IMR-90 (cell line): Measurements from ENCODE around the gene ALDH1B1. TPM values are rescaled to one million over a fixed set of nuclear protein-coding genes. Genes with fewer than 3 reads are reported as not detected.
A peak's percentile ranks its signal among the peaks of the same experiment; 100 is the strongest.

Experiments
- ATAC-seq: fragments of 200-7000 bp; cut with Tn5 transposase; 2 replicates; pipeline ENCODE4 v1.9.1; 2020; ENCODE audit warnings: low read depth, mild to moderate bottlenecking, moderate library complexity
- BruUV-seq: library from RNA; stranded (reverse); fragments of 400-500 nt; replicated peaks from 2 replicates; lab custom pipeline; 2021; lab: Mats Ljungman, UMichigan
- CTCF ChIA-PET: fragments of 300-600 bp; formaldehyde crosslinking; extraction: SDS; loops from one replicate; lab custom pipeline; 2021; ENCODE audit warnings: antibody characterized with exemption; lab: Yijun Ruan, JAX
- POLR2A ChIA-PET: fragments of 300-600 bp; sonication (Branson Sonifier 250); formaldehyde crosslinking; loops from one replicate; lab custom pipeline; 2022; ENCODE audit warnings: antibody characterized with exemption; ENCODE audit not compliant: unreplicated experiment; lab: Charles Lee
- DNase-seq: peaks from one replicate; pipeline ENCODE4 v3.0.0; 2013
- H2AFZ ChIP-seq: replicated peaks from 2 replicates; pipeline ENCODE3; 2013; ENCODE audit warnings: low read length, mild to moderate bottlenecking; ENCODE audit not compliant: poor library complexity
- H2AK5ac ChIP-seq: 2 replicates; pipeline ENCODE4 v1.6.1; 2013; ENCODE audit warnings: low read depth, low read length, inconsistent platforms
- H2AK9ac ChIP-seq: replicated peaks from 2 replicates; pipeline ENCODE3; 2013; ENCODE audit warnings: mild to moderate bottlenecking, low read depth, low read length, moderate library complexity; ENCODE audit not compliant: poor library complexity
- H2BK120ac ChIP-seq: 2 replicates; pipeline ENCODE4 v1.6.1; 2013; ENCODE audit warnings: low read depth, low read length, inconsistent platforms
- H2BK15ac ChIP-seq: 3 replicates; pipeline ENCODE4 v1.6.1; 2013; ENCODE audit warnings: low read depth, low read length, inconsistent platforms
- H2BK20ac ChIP-seq: 2 replicates; pipeline ENCODE4 v1.6.1; 2013; ENCODE audit warnings: low read depth, mild to moderate bottlenecking, inconsistent platforms, low read length, moderate library complexity
- H2BK5ac ChIP-seq: 2 replicates; pipeline ENCODE4 v1.6.1; 2013; ENCODE audit warnings: mild to moderate bottlenecking, low read depth, low read length, inconsistent platforms; ENCODE audit not compliant: poor library complexity, severe bottlenecking
- H3K14ac ChIP-seq: replicated peaks from 2 replicates; pipeline ENCODE4 v1.6.1; 2013; ENCODE audit warnings: low read depth, low read length, inconsistent platforms
- H3K18ac ChIP-seq: 2 replicates; pipeline ENCODE4 v1.6.1; 2013; ENCODE audit warnings: low read depth, low read length, control low read depth
- H3K23ac ChIP-seq: 2 replicates; pipeline ENCODE4 v1.6.1; 2013; ENCODE audit warnings: low read depth, low read length, inconsistent platforms
- H3K27ac ChIP-seq: 2 replicates; pipeline ENCODE4 v1.5.1; 2013; ENCODE audit warnings: mild to moderate bottlenecking, control low read depth, low read length; ENCODE audit not compliant: insufficient read depth
- H3K27me3 ChIP-seq: 2 replicates; pipeline ENCODE4 v1.6.1; 2013; ENCODE audit warnings: low read length; ENCODE audit not compliant: control insufficient read depth, insufficient read depth
- H3K36me3 ChIP-seq: 2 replicates; pipeline ENCODE4 v1.6.1; 2013; ENCODE audit warnings: low read length, mixed read lengths; ENCODE audit not compliant: control insufficient read depth, insufficient read depth
- H3K4ac ChIP-seq: 2 replicates; pipeline ENCODE4 v1.6.1; 2013; ENCODE audit warnings: low read depth, low read length, inconsistent platforms
- H3K4me1 ChIP-seq: 2 replicates; pipeline ENCODE4 v1.6.1; 2013; ENCODE audit warnings: low read length, mixed read lengths; ENCODE audit not compliant: control insufficient read depth, insufficient read depth
- H3K4me2 ChIP-seq: 2 replicates; pipeline ENCODE4 v1.6.1; 2013; ENCODE audit warnings: low read depth, mild to moderate bottlenecking, control low read depth, low read length, moderate library complexity
- H3K4me3 ChIP-seq: 2 replicates; pipeline ENCODE4 v1.5.1; 2013; ENCODE audit warnings: low read depth, mild to moderate bottlenecking, control low read depth, low read length, moderate library complexity; ENCODE audit not compliant: insufficient read depth
- H3K56ac ChIP-seq: 2 replicates; pipeline ENCODE4 v1.6.1; 2013; ENCODE audit warnings: low read length, inconsistent platforms; ENCODE audit not compliant: insufficient read depth; ENCODE audit errors: extremely low read depth
- H3K79me1 ChIP-seq, 2 experiments: 2 replicates each; pipeline ENCODE4 v1.6.1; 2013; ENCODE audit warnings: low read length in 2 of 2, inconsistent platforms in 1 of 2, low read depth in 1 of 2
- H3K9ac ChIP-seq: 2 replicates; pipeline ENCODE4 v1.6.1; 2013; ENCODE audit warnings: low read depth, low read length, control low read depth
- H3K9me1 ChIP-seq: 2 replicates; pipeline ENCODE4 v1.6.1; 2013; ENCODE audit warnings: low read length, inconsistent platforms; ENCODE audit not compliant: insufficient read depth
- H3K9me3 ChIP-seq: 2 replicates; pipeline ENCODE4 v1.6.1; 2013; ENCODE audit warnings: low read length; ENCODE audit not compliant: control insufficient read depth, insufficient read depth
- H4K20me1 ChIP-seq: 2 replicates; pipeline ENCODE4 v1.6.1; 2013; ENCODE audit warnings: low read length, inconsistent platforms; ENCODE audit not compliant: insufficient read depth
- H4K5ac ChIP-seq: 2 replicates; pipeline ENCODE4 v1.6.1; 2013; ENCODE audit warnings: mild to moderate bottlenecking, low read depth, low read length, control low read depth
- H4K8ac ChIP-seq, 2 experiments: 2 replicates each; pipeline ENCODE4 v1.6.1; 2013; ENCODE audit warnings: low read depth in 2 of 2, low read length in 2 of 2, control low read depth in 1 of 2, inconsistent platforms in 1 of 2
- H4K91ac ChIP-seq: 2 replicates; pipeline ENCODE4 v1.6.1; 2013; ENCODE audit warnings: low read depth, low read length, inconsistent platforms; ENCODE audit not compliant: insufficient read depth
- CEBPB ChIP-seq: IDR thresholded peaks from 2 replicates; pipeline ENCODE4 v1.6.1; 2012; ENCODE audit warnings: low read depth, low read length, improper control_type of control experiment
- CHD1 ChIP-seq: IDR thresholded peaks from 2 replicates; pipeline ENCODE4 v1.6.1; 2012; ENCODE audit warnings: low read depth, low read length, improper control_type of control experiment
- MAFK ChIP-seq: IDR thresholded peaks from 2 replicates; pipeline ENCODE4 v1.6.1; 2012; ENCODE audit warnings: low read depth, low read length, improper control_type of control experiment
- MAZ ChIP-seq: IDR thresholded peaks from 2 replicates; pipeline ENCODE4 v1.6.1; 2012; ENCODE audit warnings: low read depth, mild to moderate bottlenecking, low read length, improper control_type of control experiment, moderate library complexity, borderline replicate concordance
- NFE2L2 ChIP-seq: fragments of 150-350 bp; IDR thresholded peaks from 2 replicates; pipeline ENCODE4 v1.6.1; 2016; ENCODE audit warnings: low read depth, mild to moderate bottlenecking, low read length
- RAD21 ChIP-seq: IDR thresholded peaks from 2 replicates; pipeline ENCODE4 v1.6.1; 2012; ENCODE audit warnings: low read length, improper control_type of control experiment
- RCOR1 ChIP-seq: IDR thresholded peaks from 2 replicates; pipeline ENCODE4 v1.6.1; 2012; ENCODE audit warnings: mild to moderate bottlenecking, low read length, improper control_type of control experiment; ENCODE audit not compliant: insufficient replicate concordance
- RFX5 ChIP-seq: IDR thresholded peaks from 2 replicates; pipeline ENCODE4 v1.8.0; 2012; ENCODE audit warnings: low read depth, mild to moderate bottlenecking, low read length, moderate library complexity
- SMC3 ChIP-seq: fragments of 150-350 bp; IDR thresholded peaks from 2 replicates; pipeline ENCODE4 v1.6.1; 2016; ENCODE audit warnings: low read depth, mild to moderate bottlenecking, antibody characterized with exemption, low read length, moderate library complexity
- WGBS, 2 experiments: methylation state at CpG; one replicate each; pipeline versions ENCODE4 v1.1.5 to v1.1.7; 2013; ENCODE audit warnings: missing lambda C conversion rate in 2 of 2; ENCODE audit not compliant: insufficient read length in 1 of 2; ENCODE audit errors: extremely low coverage in 2 of 2; 5-methylcytosine and 5-hydroxymethylcytosine counted together
- dilution Hi-C: fragments of 300-500 bp; cut with HindIII; formaldehyde crosslinking; loops from one replicate; pipeline ENCODE4 v1.14.3; 2018; ENCODE audit warnings: low sequenced_read_pairs; ENCODE audit not compliant: unreplicated experiment
- in situ Hi-C: fragments of 300-500 bp; cut with MboI; formaldehyde crosslinking; loops from 3 replicates; pipeline ENCODE4 v1.14.3; 2019; ENCODE audit warnings: low sequenced_read_pairs, inconsistent platforms, mixed read lengths
- intact Hi-C: fragments of 100-400 bp; cut with micrococcal nuclease; formaldehyde crosslinking; loops from 2 replicates; pipeline ENCODE4 v1.10.0; 2022
- polyA plus RNA-seq, 3 experiments: library from polyadenylated mRNA; depleted of rRNA; stranded (reverse); fragments of >200 nt; gene quantifications; 2 replicates each; pipeline ENCODE4 v1.2.3, GENCODE V29; 2012; ENCODE audit warnings: low replicate concordance in 1 of 3
- total RNA-seq: library from RNA; depleted of rRNA; stranded (reverse); fragments of >200 nt; gene quantifications from 2 replicates; pipeline ENCODE4 v1.2.3, GENCODE V29; 2012
- TF ChIP-seq, protein P1 (sequence below): fragments of 150-350 bp; IDR thresholded peaks from 2 replicates; pipeline ENCODE4 v1.6.1; 2017; ENCODE audit warnings: mild to moderate bottlenecking, antibody characterized with exemption, low read length, low read depth
- TF ChIP-seq, protein P2 (sequence below): conservative IDR thresholded peaks from 2 replicates; pipeline ENCODE4 v1.5.1; 2012; ENCODE audit warnings: mild to moderate bottlenecking, low read depth, low read length, improper control_type of control experiment

Gene ALDH1B1
- total and polyA plus RNA-seq, 2 of the 4 experiments (the other 2 are of a cell fraction) = 29.6 to 37.6 TPM

DNA sequence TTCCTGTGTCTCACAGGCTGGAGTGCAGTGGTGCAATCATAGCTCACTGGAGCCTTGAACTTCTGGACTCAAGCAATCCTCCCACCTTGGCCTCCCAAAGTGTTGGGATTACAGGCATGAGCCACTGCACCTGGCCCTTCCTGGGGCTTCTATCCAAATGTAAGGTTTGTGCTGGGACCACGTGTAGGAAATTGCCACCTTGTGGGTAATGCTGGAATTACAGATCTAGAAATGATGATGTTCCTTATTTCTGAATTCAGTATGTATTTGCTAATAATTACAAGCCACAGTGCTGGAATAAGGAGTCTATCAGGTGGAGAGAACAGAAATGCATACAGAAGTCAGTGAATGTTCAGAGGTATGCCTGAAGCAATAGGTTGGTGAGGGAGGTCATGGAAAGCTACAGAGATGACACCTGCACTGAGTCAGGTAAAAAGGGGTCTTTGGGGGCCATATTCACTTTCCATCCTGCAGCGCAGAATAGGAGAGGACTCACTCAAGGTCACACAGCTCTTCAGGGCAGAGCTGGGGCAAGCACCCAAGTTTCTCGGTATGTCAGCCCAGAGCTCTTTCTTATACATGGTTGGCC is 40.5 kb downstream of the ALDH1B1 start:
- TF ChIP-seq CHD1 (no peak), SMC3 (peak; percentile 51), RAD21 (peak; percentile 44), CEBPB (no peak), NFE2L2 (no peak), RFX5 (no peak), MAZ (no peak), RCOR1 (no peak), MAFK (no peak)
- TF ChIP-seq, protein P1, sequence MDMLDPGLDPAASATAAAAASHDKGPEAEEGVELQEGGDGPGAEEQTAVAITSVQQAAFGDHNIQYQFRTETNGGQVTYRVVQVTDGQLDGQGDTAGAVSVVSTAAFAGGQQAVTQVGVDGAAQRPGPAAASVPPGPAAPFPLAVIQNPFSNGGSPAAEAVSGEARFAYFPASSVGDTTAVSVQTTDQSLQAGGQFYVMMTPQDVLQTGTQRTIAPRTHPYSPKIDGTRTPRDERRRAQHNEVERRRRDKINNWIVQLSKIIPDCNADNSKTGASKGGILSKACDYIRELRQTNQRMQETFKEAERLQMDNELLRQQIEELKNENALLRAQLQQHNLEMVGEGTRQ = no peak; the same call in 1 of the 2 replicates
- TF ChIP-seq, protein P2, sequence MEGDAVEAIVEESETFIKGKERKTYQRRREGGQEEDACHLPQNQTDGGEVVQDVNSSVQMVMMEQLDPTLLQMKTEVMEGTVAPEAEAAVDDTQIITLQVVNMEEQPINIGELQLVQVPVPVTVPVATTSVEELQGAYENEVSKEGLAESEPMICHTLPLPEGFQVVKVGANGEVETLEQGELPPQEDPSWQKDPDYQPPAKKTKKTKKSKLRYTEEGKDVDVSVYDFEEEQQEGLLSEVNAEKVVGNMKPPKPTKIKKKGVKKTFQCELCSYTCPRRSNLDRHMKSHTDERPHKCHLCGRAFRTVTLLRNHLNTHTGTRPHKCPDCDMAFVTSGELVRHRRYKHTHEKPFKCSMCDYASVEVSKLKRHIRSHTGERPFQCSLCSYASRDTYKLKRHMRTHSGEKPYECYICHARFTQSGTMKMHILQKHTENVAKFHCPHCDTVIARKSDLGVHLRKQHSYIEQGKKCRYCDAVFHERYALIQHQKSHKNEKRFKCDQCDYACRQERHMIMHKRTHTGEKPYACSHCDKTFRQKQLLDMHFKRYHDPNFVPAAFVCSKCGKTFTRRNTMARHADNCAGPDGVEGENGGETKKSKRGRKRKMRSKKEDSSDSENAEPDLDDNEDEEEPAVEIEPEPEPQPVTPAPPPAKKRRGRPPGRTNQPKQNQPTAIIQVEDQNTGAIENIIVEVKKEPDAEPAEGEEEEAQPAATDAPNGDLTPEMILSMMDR = peak; percentile 56
- Histone ChIP-seq H2BK20ac (no peak overlapping the region), H4K20me1 (no peaks in the 10 kb centered on the region), H3K18ac (no peak overlapping the region), H3K9ac (no peak overlapping the region), H2AK5ac (no peak overlapping the region), H3K4me2 (no peak overlapping the region), H2AK9ac (no peak overlapping the region), H2AFZ (no peak overlapping the region), H3K4ac (no peak overlapping the region), H3K14ac (no peak overlapping the region), H3K4me1 (peaks cover 15% of the 10 kb centered on the region), H3K9me3 (no peaks in the 10 kb centered on the region), H3K27ac (no peak overlapping the region), H4K5ac (no peak overlapping the region), H3K56ac (no peak overlapping the region), H3K79me1 (no peaks in the 10 kb centered on the region; a peak in 1 of 4 replicates), H3K36me3 (no peaks in the 10 kb centered on the region), H4K8ac (no peak overlapping the region), H2BK5ac (no peak overlapping the region), H3K9me1 (peaks cover 3% of the 10 kb centered on the region; the same call in 1 of the 2 replicates), H2BK120ac (no peak overlapping the region), H2BK15ac (no peak overlapping the region), H4K91ac (no peak overlapping the region), H3K27me3 (peaks cover 19% of the 10 kb centered on the region), H3K4me3 (no peak overlapping the region), H3K23ac (no peak overlapping the region)
- intact Hi-C loops (no loop called here), in situ Hi-C loops (no loop called here), dilution Hi-C loops (no loop called here)
- peak; percentile 54 for DNase-seq
- peak; percentile 66 for ATAC-seq
- POLR2A ChIA-PET = no interaction called here
- CTCF ChIA-PET = no interaction called here
- 100% methylated on average over 1 of the region's 3 CpGs; no CpG with 5 or more reads in 1 of the 2 experiments for WGBS, 2 experiments
- BruUV-seq = no TSS peak
